ENCODE data around the gene GCLC.

Gene GCLC

DNA sequence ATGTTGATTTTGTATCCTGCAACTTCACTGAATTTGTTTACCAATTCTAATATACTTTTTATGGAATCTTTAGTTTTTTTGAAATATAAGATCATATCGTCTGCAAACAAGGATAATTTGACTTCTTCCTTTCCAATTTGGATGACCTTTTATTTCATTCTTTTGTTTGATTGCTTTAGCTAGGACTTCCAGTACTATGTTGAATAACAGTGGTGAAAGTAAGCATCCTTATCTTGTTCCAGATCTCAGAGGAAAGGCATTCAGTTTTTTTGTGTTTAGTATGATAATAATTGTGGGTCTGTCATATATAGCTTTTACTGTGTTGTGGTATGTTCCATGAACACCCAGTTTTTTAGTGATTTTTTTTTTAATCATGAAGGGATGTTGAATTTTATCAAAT is 75.7 kb downstream of the GCLC start:
- no peak for DNase-seq (ENCODE audit: low read depth)
- TF ChIP-seq, protein P1, sequence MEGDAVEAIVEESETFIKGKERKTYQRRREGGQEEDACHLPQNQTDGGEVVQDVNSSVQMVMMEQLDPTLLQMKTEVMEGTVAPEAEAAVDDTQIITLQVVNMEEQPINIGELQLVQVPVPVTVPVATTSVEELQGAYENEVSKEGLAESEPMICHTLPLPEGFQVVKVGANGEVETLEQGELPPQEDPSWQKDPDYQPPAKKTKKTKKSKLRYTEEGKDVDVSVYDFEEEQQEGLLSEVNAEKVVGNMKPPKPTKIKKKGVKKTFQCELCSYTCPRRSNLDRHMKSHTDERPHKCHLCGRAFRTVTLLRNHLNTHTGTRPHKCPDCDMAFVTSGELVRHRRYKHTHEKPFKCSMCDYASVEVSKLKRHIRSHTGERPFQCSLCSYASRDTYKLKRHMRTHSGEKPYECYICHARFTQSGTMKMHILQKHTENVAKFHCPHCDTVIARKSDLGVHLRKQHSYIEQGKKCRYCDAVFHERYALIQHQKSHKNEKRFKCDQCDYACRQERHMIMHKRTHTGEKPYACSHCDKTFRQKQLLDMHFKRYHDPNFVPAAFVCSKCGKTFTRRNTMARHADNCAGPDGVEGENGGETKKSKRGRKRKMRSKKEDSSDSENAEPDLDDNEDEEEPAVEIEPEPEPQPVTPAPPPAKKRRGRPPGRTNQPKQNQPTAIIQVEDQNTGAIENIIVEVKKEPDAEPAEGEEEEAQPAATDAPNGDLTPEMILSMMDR (conservative IDR thresholded peaks at IDR 0.05; ENCODE audit: low read length): no peak
- no peak overlapping the region for H3K4me3 ChIP-seq (ENCODE audit: low read length)

DNA sequence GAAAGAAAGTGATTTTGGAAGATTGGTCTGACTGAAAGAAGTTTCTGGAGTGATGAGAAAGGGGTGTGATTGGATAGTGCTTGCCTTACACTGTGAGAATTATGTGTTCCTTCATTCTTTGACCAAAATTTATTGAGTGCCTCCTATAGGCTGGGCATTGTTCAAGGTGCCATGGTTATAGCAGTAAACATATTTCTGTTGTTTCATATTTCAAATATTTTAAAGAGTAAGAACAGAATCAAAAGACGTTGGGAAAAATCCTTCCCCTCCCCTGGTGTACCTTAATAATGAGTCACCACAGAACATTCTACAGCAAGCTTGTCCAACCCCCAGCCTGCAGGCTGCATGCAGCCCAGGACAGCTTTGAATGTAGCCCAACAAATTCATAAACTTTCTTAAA is 78.6 kb downstream of the GCLC start:
- TF ChIP-seq, protein P1 (conservative IDR thresholded peaks at IDR 0.05; ENCODE audit: low read length): no peak
- H3K4me3 ChIP-seq (ENCODE audit: low read length): no peak overlapping the region
- no peak for DNase-seq (ENCODE audit: low read depth)

DNA sequence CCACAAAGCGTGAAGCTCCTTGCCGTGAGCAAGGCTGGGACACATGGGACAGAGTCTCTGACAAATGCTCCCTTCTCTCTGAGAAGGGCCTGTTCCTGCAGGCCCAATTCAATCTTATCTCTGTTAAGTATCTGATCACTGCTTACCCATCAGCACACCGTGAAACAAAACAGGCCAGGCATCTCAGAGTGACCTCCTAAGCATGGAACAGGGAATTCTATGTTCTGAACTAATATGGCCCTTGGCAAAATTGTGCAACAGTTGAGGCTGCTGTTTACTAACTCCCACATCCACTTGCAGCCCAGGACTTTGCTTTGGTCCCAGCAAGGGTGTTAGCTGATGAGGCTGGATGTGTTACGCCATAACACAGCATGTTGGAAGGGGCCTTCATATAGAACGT is 79.2 kb downstream of the GCLC start:
- no peak overlapping the region for H3K4me3 ChIP-seq (ENCODE audit: low read length)
- DNase-seq (ENCODE audit: low read depth): no peak
- TF ChIP-seq, protein P1 (conservative IDR thresholded peaks at IDR 0.05; ENCODE audit: low read length): no peak

DNA sequence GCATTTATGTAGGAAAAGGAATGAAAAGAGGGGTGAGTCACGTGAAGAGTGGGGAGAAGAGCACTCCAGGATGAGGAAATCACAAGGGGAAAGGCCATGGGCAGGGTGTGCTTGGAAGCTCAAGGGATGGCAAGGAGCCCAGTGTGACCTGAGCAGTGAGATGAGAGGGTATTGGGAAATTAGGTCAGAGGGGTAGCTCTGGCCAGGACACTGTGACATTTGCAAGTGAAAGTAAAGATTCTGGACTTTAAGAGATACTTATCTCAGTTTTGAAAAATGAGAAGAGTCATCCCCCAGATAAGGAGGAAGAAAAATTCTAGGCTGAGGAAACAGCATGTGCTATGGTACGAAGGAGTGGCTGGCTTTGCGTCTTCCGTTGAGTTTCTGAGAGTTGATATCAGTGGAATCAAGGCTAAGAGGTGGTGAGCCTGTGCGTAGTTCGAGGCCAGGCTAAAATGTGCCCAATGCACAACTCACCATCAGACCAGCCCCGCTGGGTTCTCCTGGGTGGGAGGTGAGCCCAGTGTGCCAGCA is 79.9 kb downstream of the GCLC start:
- DNase-seq (ENCODE audit: low read depth): no peak
- no peak overlapping the region for H3K4me3 ChIP-seq (ENCODE audit: low read length)
- TF ChIP-seq, protein P1 (conservative IDR thresholded peaks at IDR 0.05; ENCODE audit: low read length): no peak

DNA sequence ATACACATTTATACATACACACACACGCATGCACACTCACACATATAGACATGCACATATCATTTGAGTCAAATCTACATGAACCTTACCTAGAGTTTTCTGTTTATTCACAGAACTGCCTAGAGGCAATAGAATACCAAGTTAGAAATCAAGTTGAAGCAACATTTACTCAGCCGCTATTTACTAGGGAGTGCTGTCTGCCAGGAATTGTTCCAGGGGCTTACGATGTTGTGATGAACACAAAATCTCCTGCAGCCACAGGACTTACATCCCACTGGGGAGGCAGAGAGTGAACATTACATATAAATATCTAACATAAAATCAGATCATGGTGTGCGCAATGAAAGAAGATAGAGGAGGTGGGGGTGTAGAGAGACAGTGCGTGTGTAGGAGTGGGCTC is 80.4 kb downstream of the GCLC start:
- no peak overlapping the region for H3K4me3 ChIP-seq (ENCODE audit: low read length)
- no peak for DNase-seq (ENCODE audit: low read depth)
- TF ChIP-seq, protein P1 (conservative IDR thresholded peaks at IDR 0.05; ENCODE audit: low read length): no peak

DNA sequence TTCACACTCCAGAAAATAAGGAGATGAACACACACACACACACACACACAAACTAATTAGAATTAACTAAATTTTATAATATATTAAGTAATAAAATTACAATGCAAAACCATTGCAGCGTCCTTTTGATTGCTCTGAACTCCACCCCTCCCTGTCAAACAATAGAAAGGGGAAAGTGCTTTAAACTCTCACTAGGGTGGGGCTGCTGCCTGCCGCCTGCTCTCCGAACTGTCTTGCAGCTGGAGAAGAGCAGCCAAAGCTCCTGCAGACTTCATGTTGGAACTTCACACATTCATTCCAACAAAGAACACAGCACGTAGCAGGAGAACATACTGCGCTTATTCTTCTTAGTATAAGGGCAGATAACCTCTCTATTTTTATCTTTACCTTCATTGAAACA is 83.2 kb downstream of the GCLC start:
- no peak for DNase-seq (ENCODE audit: low read depth)
- TF ChIP-seq, protein P1 (conservative IDR thresholded peaks at IDR 0.05; ENCODE audit: low read length): no peak
- no peak overlapping the region for H3K4me3 ChIP-seq (ENCODE audit: low read length)

DNA sequence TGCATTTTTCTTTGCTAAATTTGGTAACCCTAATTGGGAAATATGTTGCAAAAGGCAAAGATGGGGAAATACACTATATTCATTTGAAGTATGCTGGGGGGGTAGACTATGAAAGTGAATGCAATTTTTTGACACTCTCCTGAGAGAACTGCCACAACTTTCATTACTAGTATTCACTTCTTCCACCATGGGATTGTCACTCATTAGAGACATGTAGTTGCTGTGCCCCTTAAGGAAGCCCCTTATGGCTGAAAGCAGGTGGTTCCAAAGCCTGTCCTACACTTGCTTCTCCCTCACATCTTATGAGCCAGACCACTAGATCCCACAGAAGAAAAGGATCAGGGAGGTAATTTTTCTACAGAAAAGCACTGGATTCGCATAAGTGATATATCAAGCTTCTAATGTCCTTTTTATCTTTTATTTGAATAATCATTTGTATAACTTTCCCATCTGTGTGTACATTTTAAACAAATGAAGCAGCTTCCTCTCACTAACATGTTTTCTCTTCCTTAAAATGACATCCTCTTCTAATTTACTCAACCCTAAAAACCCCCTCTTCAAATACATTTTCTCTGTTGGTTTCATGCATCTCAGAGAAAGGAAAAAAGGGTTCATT is 83.8 kb downstream of the GCLC start:
- DNase-seq (ENCODE audit: low read depth): peak; percentile 21
- no peak overlapping the region for H3K4me3 ChIP-seq (ENCODE audit: low read length)
- TF ChIP-seq, protein P1 (conservative IDR thresholded peaks at IDR 0.05; ENCODE audit: low read length): no peak
